Keratinocyte (primary cell): Measurements from ENCODE around the gene OGFOD3.

ENCODE experiments used
- EZH2 ChIP-seq: IDR thresholded peaks from one replicate; pipeline ENCODE4 v1.6.1; 2012; ENCODE audit warnings: inconsistent platforms, mild to moderate bottlenecking, low read length, moderate library complexity
- TF ChIP-seq, protein P1 (sequence below), 3 experiments: IDR thresholded peaks in 1 of 3; conservative IDR thresholded peaks in 1 of 3; optimal IDR thresholded peaks in 1 of 3; 2 replicates in 2 of 3; 3 replicates in 1 of 3; pipeline versions ENCODE3 to v1.5.1; 2011; ENCODE audit warnings: low read length in 3 of 3, mild to moderate bottlenecking in 3 of 3, moderate library complexity in 2 of 3, control low read depth in 1 of 3, inconsistent platforms in 1 of 3; ENCODE audit not compliant: insufficient read depth in 2 of 3; ENCODE audit errors: extremely low read depth in 1 of 3

- TF ChIP-seq, protein P1, sequence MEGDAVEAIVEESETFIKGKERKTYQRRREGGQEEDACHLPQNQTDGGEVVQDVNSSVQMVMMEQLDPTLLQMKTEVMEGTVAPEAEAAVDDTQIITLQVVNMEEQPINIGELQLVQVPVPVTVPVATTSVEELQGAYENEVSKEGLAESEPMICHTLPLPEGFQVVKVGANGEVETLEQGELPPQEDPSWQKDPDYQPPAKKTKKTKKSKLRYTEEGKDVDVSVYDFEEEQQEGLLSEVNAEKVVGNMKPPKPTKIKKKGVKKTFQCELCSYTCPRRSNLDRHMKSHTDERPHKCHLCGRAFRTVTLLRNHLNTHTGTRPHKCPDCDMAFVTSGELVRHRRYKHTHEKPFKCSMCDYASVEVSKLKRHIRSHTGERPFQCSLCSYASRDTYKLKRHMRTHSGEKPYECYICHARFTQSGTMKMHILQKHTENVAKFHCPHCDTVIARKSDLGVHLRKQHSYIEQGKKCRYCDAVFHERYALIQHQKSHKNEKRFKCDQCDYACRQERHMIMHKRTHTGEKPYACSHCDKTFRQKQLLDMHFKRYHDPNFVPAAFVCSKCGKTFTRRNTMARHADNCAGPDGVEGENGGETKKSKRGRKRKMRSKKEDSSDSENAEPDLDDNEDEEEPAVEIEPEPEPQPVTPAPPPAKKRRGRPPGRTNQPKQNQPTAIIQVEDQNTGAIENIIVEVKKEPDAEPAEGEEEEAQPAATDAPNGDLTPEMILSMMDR (optimal IDR thresholded peaks at IDR 0.05 in 1 of 3, IDR thresholded peaks at IDR 0.05 in 1 of 3, conservative IDR thresholded peaks at IDR 0.05 in 1 of 3; ENCODE audit: extremely low read depth in 1 of 3, insufficient read depth in 2 of 3, low read length in 3 of 3): no peak
- TF ChIP-seq EZH2: no peak
Observed at GRCh38 chr17:82408288-82408937, 10.0 kb downstream of the OGFOD3 start.
